Measurements from ENCODE around the gene GLTPD2. TPM values are rescaled to one million over a fixed set of nuclear protein-coding genes. Genes with fewer than 3 reads are reported as not detected.

GLTPD2 gene
- total and polyA plus RNA-seq, 2 donors (not counting 3 experiments of a cell fraction or from before 2014, with no cell fraction given) = not detected

DNA sequence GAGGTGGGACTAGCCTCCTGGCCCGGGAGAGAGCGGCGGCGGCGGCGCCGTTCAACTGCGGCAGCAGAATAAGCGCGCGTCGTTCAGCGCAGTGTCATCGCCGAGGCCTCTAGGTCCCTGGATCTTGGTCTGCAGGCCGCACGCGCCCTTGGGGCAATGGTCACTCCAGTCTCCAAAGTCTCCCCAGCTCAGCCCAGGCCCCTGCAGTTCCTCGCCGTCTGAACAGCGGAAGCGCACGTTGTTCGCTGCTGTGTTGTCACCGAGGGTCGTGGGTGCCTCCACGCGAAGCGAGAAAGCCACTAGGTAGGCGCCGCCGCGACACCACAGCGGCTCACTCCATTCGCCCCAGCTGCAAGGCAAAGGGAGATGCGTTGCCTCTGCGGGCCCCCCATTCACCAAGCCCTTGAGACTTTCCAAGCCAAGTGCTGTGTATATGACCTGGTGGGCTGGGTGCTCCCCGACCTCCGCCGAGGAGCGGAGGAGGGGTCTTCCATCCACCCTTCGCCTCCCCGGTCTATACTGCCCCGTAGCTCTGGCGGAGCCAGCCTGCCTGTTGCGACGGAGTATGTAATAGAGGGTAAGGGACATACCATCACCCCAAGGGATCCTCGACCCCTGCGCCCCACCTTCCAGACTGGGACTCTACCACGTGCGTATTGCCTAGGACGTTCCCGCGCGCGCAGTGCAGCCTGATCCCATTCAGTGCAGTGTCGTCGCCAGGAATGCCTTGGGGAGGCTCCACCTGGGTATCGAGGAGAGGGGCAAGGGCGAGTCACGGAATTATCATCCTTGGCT, 3.3 kb upstream of the GLTPD2 start:
- TF ChIP-seq GATA2 (IDR thresholded peaks at IDR 0.05; ENCODE audit: insufficient read depth, insufficient read length, low read depth, low read length) = no peak
- TF ChIP-seq EZH2 (IDR thresholded peaks at IDR 0.05; ENCODE audit: borderline replicate concordance, low read depth, low read length, severe bottlenecking) = peak; percentile 88
- H3K27ac ChIP-seq (ENCODE audit: insufficient read depth, low read depth, low read length) = no peak overlapping the region
- FAIRE-seq (no peak), DNase-seq (ENCODE audit: low read depth, low spot score) (no peak)
- no peaks in the 10 kb centered on the region for H3K9me3 ChIP-seq (replicated peaks; ENCODE audit: control insufficient read depth, insufficient read depth, low read length)
- POLR2A ChIA-PET = no interaction called here
- H3K4me3 ChIP-seq (replicated peaks in 1 of 3; ENCODE audit: insufficient read depth in 1 of 3, low read depth in 1 of 3, low read length in 3 of 3) = no peak overlapping the region
- H3K9me1 ChIP-seq (replicated peaks; ENCODE audit: control insufficient read depth, extremely low read depth, insufficient read depth, low read length) = no peaks in the 10 kb centered on the region
- H3K4me1 ChIP-seq (ENCODE audit: control insufficient read depth, extremely low read depth, insufficient read depth, low read length) = peaks cover 24% of the 10 kb centered on the region
- intact Hi-C loops (cut with micrococcal nuclease) (loop anchor here (1.0 to 5.0 kb wide), 3 partner anchors 55 to 117 kb away; partner anchors contain the start of genes ARRB2, CHRNE and MED11), dilution Hi-C loops (cut with MboI; ENCODE audit: extremely low pct_ligation_motif_present, low sequenced_read_pairs) (no loop called here)
- H3K36me3 ChIP-seq (ENCODE audit: control insufficient read depth in 2 of 2, extremely low read depth in 1 of 2, insufficient read depth in 2 of 2, low read length in 2 of 2) = no peaks in the 10 kb centered on the region
- no peaks in the 10 kb centered on the region for H3K79me2 ChIP-seq (ENCODE audit: control insufficient read depth, insufficient read depth, low read length)
- peaks cover 16 to 24% of the 10 kb centered on the region in 2 experiments for H3K27me3 ChIP-seq (ENCODE audit: control insufficient read depth in 2 of 2, insufficient read depth in 2 of 2, low read length in 2 of 2)
- BruUV-seq (replicated peaks) = no TSS peak
- no peak overlapping the region for H3K9ac ChIP-seq (replicated peaks; ENCODE audit: extremely low read depth, insufficient read depth, low read length)
- H4K20me1 ChIP-seq (replicated peaks; ENCODE audit: control insufficient read depth, extremely low read depth, insufficient read depth, low read length) = no peaks in the 10 kb centered on the region
- H2AFZ ChIP-seq (ENCODE audit: low read depth, low read length) = peak overlapping the region; percentile 30
- peak overlapping the region; percentile 31 for H3K4me2 ChIP-seq (ENCODE audit: insufficient read depth, low read length)
- CTCF ChIA-PET = interaction anchor here (0.5 to 5.9 kb wide), 7 partner anchors 10 to 118 kb away, joined by 4 to 65 read pairs (median 7); partner anchors contain the start of genes ARRB2, CHRNE and PLD2

- Histone ChIP-seq H3K4me3 (replicated peaks in 1 of 3; ENCODE audit: insufficient read depth in 1 of 3, low read depth in 1 of 3, low read length in 3 of 3) (no peak within 1 kb of the TSS), H3K9me3 (replicated peaks; ENCODE audit: control insufficient read depth, insufficient read depth, low read length) (no peaks in the 10 kb centered on the region), H3K9ac (replicated peaks; ENCODE audit: extremely low read depth, insufficient read depth, low read length) (no peak within 1 kb of the TSS), H3K4me1 (ENCODE audit: control insufficient read depth, extremely low read depth, insufficient read depth, low read length) (peaks cover 24% of the 10 kb centered on the region), H3K9me1 (replicated peaks; ENCODE audit: control insufficient read depth, extremely low read depth, insufficient read depth, low read length) (no peaks in the 10 kb centered on the region), H3K36me3 (ENCODE audit: control insufficient read depth in 2 of 2, extremely low read depth in 1 of 2, insufficient read depth in 2 of 2, low read length in 2 of 2) (no peaks in the 10 kb centered on the region), H3K27ac (ENCODE audit: insufficient read depth, low read depth, low read length) (no peak within 1 kb of the TSS), H3K79me2 (ENCODE audit: control insufficient read depth, insufficient read depth, low read length) (no peaks in the 10 kb centered on the region), H2AFZ (ENCODE audit: low read depth, low read length) (peak within 1 kb of the TSS; percentile 39), H3K27me3 (ENCODE audit: control insufficient read depth in 2 of 2, insufficient read depth in 2 of 2, low read length in 2 of 2) (peaks cover 16 to 24% of the 10 kb centered on the region in 2 experiments), H3K4me2 (ENCODE audit: insufficient read depth, low read length) (peak within 1 kb of the TSS; percentile 50), H4K20me1 (replicated peaks; ENCODE audit: control insufficient read depth, extremely low read depth, insufficient read depth, low read length) (no peaks in the 10 kb centered on the region)
- DNase-seq (ENCODE audit: low read depth, low spot score) (no peak), FAIRE-seq (peak; percentile 38)
- dilution Hi-C loops (cut with MboI; ENCODE audit: extremely low pct_ligation_motif_present, low sequenced_read_pairs) = no loop called here
- intact Hi-C loops (cut with micrococcal nuclease) = loop anchor here (2.0 to 5.0 kb wide), 2 partner anchors 55 to 116 kb away; partner anchors contain the start of genes CHRNE and MED11
- POLR2A ChIA-PET = no interaction called here
- TF ChIP-seq FOS (IDR thresholded peaks at IDR 0.05; ENCODE audit: borderline replicate concordance, insufficient read depth, low read length) = peak; percentile 13
- TF ChIP-seq GATA2 (IDR thresholded peaks at IDR 0.05; ENCODE audit: insufficient read depth, insufficient read length, low read depth, low read length) = peak; percentile 88
- TF ChIP-seq EZH2 (IDR thresholded peaks at IDR 0.05; ENCODE audit: borderline replicate concordance, low read depth, low read length, severe bottlenecking) = peak; percentile 56
- no peak for TF ChIP-seq MAX (IDR thresholded peaks at IDR 0.05; ENCODE audit: insufficient read depth, insufficient read length)
- CTCF ChIA-PET = interaction anchor here (0.5 to 5.9 kb wide), 13 partner anchors 9 to 118 kb away, joined by 3 to 65 read pairs (median 4); partner anchors contain the start of genes ARRB2, C17orf107, CHRNE and PLD2
- no TSS peak for BruUV-seq (replicated peaks)
Observed at GRCh38 chr17:4786106-4786511, 2.7 kb upstream of the GLTPD2 start, which contains the start of gene VMO1. Gene VMO1 (minus strand): TSS chr17:4786364. CDS start chr17:4786352, 12 bp downstream.

Data from endothelial cell of umbilical vein (primary cell).